ENCODE measurements around the gene TREML2.

TREML2 gene

DNA sequence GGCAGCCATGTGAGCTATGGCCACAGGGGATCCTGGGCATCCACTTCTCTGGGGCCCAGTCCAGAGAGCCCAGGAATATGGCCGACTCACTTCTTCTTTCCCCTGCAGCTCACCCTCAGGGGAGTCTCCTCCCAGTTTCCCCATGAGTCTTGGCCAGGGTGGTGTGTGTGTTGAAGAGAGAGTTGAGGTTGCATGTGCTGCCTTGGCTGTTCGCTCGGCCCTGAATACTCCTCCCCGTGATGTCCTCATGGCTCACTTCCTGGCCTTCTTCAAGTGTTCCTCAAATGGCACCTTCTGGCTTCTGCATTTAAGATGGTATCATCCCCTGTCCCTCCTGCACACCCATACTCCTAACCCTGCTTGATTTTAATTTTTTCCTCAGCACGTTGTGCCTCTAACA lies 43.6 kb downstream of the TREML2 start:
- TF ChIP-seq ZNF624 (tag by site-specific recombination; IDR thresholded peaks at IDR 0.05), result no peak
- TF ChIP-seq BCL11A (tag by site-specific recombination; IDR thresholded peaks at IDR 0.05; ENCODE audit: low read depth), result no peak
- TF ChIP-seq ZNF707 (tag by site-specific recombination; IDR thresholded peaks at IDR 0.05), result no peak
- TF ChIP-seq ZNF544 (tag by site-specific recombination; IDR thresholded peaks at IDR 0.05), result no peak
- no peak overlapping the region for H3K27ac ChIP-seq (ENCODE audit: extremely low read depth, low read depth, low read length)
- POLR2A ChIA-PET, result no interaction called here

DNA sequence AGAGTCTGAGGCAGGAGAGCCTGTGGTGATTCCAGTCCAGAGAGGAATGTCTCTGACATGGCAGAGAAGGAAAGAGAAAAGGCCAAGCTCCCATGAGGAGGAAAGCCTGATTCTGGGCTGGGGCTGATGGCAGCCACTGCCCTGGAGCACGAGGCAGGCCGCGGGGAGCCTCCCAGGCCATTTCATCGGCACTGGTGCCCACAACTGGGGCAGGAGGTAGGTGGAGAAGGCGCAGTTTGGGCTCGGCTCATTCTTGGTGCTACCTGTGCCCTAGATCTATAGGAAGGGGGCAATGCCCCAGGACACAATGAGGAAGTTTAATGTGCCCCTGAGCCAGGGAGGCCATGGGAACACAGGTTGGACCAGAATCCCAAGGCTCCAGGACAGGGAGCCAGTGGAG lies 44.2 kb downstream of the TREML2 start:
- Histone ChIP-seq H3K36me3 (ENCODE audit: control insufficient read depth in 2 of 2, insufficient read depth in 1 of 2, low read length in 2 of 2) (no peaks in the 10 kb centered on the region), H3K9me3 (ENCODE audit: control insufficient read depth, insufficient read depth, low read depth, low read length) (no peaks in the 10 kb centered on the region), H3K4me1 (ENCODE audit: control insufficient read depth, insufficient read depth, low read length) (no peaks in the 10 kb centered on the region), H3K4me3 (ENCODE audit: low read depth, low read length) (no peak overlapping the region), H3K27ac (ENCODE audit: extremely low read depth, low read depth, low read length) (no peak overlapping the region)
- ChIA-PET CTCF (no interaction called here), POLR2A (no interaction called here)
- TF ChIP-seq, protein P1, sequence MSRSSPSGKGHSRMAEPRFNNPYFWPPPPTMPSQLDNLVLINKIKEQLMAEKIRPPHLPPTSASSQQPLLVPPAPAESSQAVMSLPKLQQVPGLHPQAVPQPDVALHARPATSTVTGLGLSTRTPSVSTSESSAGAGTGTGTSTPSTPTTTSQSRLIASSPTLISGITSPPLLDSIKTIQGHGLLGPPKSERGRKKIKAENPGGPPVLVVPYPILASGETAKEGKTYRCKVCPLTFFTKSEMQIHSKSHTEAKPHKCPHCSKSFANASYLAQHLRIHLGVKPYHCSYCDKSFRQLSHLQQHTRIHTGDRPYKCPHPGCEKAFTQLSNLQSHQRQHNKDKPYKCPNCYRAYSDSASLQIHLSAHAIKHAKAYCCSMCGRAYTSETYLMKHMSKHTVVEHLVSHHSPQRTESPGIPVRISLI (tag by site-specific recombination; IDR thresholded peaks at IDR 0.05), result no peak
- TF ChIP-seq ZNF274 (IDR thresholded peaks at IDR 0.05; ENCODE audit: low read length), result no peak
- TF ChIP-seq ZNF274 (tag by site-specific recombination; IDR thresholded peaks at IDR 0.05; ENCODE audit: borderline replicate concordance), result no peak
- TF ChIP-seq, protein P2, sequence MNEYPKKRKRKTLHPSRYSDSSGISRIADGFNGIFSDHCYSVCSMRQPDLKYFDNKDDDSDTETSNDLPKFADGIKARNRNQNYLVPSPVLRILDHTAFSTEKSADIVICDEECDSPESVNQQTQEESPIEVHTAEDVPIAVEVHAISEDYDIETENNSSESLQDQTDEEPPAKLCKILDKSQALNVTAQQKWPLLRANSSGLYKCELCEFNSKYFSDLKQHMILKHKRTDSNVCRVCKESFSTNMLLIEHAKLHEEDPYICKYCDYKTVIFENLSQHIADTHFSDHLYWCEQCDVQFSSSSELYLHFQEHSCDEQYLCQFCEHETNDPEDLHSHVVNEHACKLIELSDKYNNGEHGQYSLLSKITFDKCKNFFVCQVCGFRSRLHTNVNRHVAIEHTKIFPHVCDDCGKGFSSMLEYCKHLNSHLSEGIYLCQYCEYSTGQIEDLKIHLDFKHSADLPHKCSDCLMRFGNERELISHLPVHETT (tag by site-specific recombination; IDR thresholded peaks at IDR 0.05), result no peak
- TF ChIP-seq ZNF223 (tag by site-specific recombination; IDR thresholded peaks at IDR 0.05), result no peak
- TF ChIP-seq, protein P3, sequence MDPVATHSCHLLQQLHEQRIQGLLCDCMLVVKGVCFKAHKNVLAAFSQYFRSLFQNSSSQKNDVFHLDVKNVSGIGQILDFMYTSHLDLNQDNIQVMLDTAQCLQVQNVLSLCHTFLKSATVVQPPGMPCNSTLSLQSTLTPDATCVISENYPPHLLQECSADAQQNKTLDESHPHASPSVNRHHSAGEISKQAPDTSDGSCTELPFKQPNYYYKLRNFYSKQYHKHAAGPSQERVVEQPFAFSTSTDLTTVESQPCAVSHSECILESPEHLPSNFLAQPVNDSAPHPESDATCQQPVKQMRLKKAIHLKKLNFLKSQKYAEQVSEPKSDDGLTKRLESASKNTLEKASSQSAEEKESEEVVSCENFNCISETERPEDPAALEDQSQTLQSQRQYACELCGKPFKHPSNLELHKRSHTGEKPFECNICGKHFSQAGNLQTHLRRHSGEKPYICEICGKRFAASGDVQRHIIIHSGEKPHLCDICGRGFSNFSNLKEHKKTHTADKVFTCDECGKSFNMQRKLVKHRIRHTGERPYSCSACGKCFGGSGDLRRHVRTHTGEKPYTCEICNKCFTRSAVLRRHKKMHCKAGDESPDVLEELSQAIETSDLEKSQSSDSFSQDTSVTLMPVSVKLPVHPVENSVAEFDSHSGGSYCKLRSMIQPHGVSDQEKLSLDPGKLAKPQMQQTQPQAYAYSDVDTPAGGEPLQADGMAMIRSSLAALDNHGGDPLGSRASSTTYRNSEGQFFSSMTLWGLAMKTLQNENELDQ (tag by site-specific recombination; IDR thresholded peaks at IDR 0.05; ENCODE audit: low read depth), result no peak
- TF ChIP-seq, protein P4, sequence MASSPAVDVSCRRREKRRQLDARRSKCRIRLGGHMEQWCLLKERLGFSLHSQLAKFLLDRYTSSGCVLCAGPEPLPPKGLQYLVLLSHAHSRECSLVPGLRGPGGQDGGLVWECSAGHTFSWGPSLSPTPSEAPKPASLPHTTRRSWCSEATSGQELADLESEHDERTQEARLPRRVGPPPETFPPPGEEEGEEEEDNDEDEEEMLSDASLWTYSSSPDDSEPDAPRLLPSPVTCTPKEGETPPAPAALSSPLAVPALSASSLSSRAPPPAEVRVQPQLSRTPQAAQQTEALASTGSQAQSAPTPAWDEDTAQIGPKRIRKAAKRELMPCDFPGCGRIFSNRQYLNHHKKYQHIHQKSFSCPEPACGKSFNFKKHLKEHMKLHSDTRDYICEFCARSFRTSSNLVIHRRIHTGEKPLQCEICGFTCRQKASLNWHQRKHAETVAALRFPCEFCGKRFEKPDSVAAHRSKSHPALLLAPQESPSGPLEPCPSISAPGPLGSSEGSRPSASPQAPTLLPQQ (tag by site-specific recombination; IDR thresholded peaks at IDR 0.05), result no peak
- TF ChIP-seq, protein P5, sequence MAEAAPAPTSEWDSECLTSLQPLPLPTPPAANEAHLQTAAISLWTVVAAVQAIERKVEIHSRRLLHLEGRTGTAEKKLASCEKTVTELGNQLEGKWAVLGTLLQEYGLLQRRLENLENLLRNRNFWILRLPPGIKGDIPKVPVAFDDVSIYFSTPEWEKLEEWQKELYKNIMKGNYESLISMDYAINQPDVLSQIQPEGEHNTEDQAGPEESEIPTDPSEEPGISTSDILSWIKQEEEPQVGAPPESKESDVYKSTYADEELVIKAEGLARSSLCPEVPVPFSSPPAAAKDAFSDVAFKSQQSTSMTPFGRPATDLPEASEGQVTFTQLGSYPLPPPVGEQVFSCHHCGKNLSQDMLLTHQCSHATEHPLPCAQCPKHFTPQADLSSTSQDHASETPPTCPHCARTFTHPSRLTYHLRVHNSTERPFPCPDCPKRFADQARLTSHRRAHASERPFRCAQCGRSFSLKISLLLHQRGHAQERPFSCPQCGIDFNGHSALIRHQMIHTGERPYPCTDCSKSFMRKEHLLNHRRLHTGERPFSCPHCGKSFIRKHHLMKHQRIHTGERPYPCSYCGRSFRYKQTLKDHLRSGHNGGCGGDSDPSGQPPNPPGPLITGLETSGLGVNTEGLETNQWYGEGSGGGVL (tag by site-specific recombination; IDR thresholded peaks at IDR 0.05), result no peak
- no peak for TF ChIP-seq ZNF549 (tag by site-specific recombination; IDR thresholded peaks at IDR 0.05)
- TF ChIP-seq ZNF785 (tag by site-specific recombination; IDR thresholded peaks at IDR 0.05), result no peak
- TF ChIP-seq ZNF214 (tag by site-specific recombination; IDR thresholded peaks at IDR 0.05; ENCODE audit: borderline replicate concordance), result no peak
- TF ChIP-seq ZNF585B (tag by site-specific recombination; IDR thresholded peaks at IDR 0.05), result no peak
- TF ChIP-seq ZNF48 (tag by site-specific recombination; IDR thresholded peaks at IDR 0.05), result no peak
- TF ChIP-seq, protein P6, sequence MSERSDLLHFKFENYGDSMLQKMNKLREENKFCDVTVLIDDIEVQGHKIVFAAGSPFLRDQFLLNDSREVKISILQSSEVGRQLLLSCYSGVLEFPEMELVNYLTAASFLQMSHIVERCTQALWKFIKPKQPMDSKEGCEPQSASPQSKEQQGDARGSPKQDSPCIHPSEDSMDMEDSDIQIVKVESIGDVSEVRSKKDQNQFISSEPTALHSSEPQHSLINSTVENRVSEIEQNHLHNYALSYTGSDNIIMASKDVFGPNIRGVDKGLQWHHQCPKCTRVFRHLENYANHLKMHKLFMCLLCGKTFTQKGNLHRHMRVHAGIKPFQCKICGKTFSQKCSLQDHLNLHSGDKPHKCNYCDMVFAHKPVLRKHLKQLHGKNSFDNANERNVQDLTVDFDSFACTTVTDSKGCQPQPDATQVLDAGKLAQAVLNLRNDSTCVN (tag by site-specific recombination; optimal IDR thresholded peaks at IDR 0.05), result no peak
- TF ChIP-seq, protein P7, sequence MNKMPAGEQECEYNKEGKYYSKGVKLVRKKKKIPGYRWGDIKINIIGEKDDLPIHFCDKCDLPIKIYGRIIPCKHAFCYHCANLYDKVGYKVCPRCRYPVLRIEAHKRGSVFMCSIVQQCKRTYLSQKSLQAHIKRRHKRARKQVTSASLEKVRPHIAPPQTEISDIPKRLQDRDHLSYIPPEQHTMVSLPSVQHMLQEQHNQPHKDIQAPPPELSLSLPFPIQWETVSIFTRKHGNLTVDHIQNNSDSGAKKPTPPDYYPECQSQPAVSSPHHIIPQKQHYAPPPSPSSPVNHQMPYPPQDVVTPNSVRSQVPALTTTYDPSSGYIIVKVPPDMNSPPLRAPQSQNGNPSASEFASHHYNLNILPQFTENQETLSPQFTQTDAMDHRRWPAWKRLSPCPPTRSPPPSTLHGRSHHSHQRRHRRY (tag by site-specific recombination; IDR thresholded peaks at IDR 0.05), result no peak
- TF ChIP-seq, protein P8, sequence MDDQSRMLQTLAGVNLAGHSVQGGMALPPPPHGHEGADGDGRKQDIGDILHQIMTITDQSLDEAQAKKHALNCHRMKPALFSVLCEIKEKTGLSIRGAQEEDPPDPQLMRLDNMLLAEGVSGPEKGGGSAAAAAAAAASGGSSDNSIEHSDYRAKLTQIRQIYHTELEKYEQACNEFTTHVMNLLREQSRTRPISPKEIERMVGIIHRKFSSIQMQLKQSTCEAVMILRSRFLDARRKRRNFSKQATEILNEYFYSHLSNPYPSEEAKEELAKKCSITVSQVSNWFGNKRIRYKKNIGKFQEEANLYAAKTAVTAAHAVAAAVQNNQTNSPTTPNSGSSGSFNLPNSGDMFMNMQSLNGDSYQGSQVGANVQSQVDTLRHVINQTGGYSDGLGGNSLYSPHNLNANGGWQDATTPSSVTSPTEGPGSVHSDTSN (CRISPR knock-in tag; IDR thresholded peaks at IDR 0.05), result no peak
- TF ChIP-seq GLI2 (tag by site-specific recombination; IDR thresholded peaks at IDR 0.05; ENCODE audit: borderline replicate concordance, low read depth), result no peak

More for the DNA sequence above, 43.6 kb downstream of the TREML2 start:
- Histone ChIP-seq H3K4me3 (ENCODE audit: low read depth, low read length) (no peak overlapping the region), H3K36me3 (ENCODE audit: control insufficient read depth in 2 of 2, insufficient read depth in 1 of 2, low read length in 2 of 2) (no peaks in the 10 kb centered on the region), H3K9me3 (ENCODE audit: control insufficient read depth, insufficient read depth, low read depth, low read length) (no peaks in the 10 kb centered on the region), H3K4me1 (ENCODE audit: control insufficient read depth, insufficient read depth, low read length) (no peaks in the 10 kb centered on the region)
- CTCF ChIA-PET, result interaction anchor here (0.6 kb wide), 2 partner anchors 66 to 1415 kb away, joined by 3 to 6 read pairs; no protein-coding TSS in a partner anchor
